PC-3 (cell line): ENCODE data around the gene PRSS8.

Experiments
- EZH2 ChIP-seq: fragments of 300-600 bp; sonication (generic); IDR thresholded peaks from one replicate; pipeline ENCODE4 v1.6.1; 2017; ENCODE audit warnings: antibody characterized with exemption, mild to moderate bottlenecking, low read length; ENCODE audit not compliant: unreplicated experiment
- EZH2phosphoT487 ChIP-seq: fragments of 300-600 bp; sonication (generic); IDR thresholded peaks from 2 replicates; pipeline ENCODE4 v1.6.1; 2018; ENCODE audit warnings: mild to moderate bottlenecking, antibody characterized with exemption, low read length, borderline replicate concordance
- TF ChIP-seq, protein P1 (sequence below): fragments of 300-600 bp; sonication (generic); conservative IDR thresholded peaks from 2 replicates; pipeline ENCODE4 v1.5.1; 2017; ENCODE audit warnings: antibody characterized with exemption, low read depth, mild to moderate bottlenecking, low read length

DNA sequence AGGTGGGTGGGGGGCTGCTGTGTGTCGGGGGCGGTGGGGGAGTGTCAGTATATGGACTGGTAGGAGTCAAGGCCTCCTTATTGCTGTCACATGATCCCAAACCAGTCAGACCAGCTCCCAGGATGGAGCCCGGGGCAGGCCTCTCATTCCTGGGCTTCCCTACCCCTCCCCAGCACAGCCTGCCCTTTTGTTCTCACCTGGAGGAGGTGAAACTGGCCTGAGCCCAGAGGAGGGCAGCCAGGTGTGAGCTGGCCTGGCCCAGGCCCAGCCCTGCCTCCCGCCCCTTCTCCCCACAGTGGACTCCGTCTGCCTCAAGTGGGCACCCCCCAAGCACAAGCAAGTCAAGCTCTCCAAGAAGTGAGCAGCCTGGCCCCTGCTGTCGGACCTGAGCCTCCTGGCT is 4.6 kb downstream of the PRSS8 start:
- TF ChIP-seq, protein P1, sequence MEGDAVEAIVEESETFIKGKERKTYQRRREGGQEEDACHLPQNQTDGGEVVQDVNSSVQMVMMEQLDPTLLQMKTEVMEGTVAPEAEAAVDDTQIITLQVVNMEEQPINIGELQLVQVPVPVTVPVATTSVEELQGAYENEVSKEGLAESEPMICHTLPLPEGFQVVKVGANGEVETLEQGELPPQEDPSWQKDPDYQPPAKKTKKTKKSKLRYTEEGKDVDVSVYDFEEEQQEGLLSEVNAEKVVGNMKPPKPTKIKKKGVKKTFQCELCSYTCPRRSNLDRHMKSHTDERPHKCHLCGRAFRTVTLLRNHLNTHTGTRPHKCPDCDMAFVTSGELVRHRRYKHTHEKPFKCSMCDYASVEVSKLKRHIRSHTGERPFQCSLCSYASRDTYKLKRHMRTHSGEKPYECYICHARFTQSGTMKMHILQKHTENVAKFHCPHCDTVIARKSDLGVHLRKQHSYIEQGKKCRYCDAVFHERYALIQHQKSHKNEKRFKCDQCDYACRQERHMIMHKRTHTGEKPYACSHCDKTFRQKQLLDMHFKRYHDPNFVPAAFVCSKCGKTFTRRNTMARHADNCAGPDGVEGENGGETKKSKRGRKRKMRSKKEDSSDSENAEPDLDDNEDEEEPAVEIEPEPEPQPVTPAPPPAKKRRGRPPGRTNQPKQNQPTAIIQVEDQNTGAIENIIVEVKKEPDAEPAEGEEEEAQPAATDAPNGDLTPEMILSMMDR = no peak
- TF ChIP-seq EZH2phosphoT487 = no peak
- no peak for TF ChIP-seq EZH2
